ENCODE measurements around the gene EHBP1.

- no peak for TF ChIP-seq CTCF (IDR thresholded peaks at IDR 0.05)
- no peak for TF ChIP-seq POLR2A (IDR thresholded peaks at IDR 0.05)
Measured at GRCh38 chr2:62686012-62686685, 19.4 kb upstream of the EHBP1 start.
